ENCODE results near the gene SLC26A11. TPM values are rescaled to one million over a fixed set of nuclear protein-coding genes. Genes with fewer than 3 reads are reported as not detected.
"Not testable (repeated sequence)": the region's sequence is repeated elsewhere in the genome, so short reads cannot be mapped to it uniquely, and the experiment has no call there.

The SLC26A11 gene
- total RNA-seq, 4 donors from 2014 or later, result 14.1 to 38.9 (median 26.5) TPM

DNA sequence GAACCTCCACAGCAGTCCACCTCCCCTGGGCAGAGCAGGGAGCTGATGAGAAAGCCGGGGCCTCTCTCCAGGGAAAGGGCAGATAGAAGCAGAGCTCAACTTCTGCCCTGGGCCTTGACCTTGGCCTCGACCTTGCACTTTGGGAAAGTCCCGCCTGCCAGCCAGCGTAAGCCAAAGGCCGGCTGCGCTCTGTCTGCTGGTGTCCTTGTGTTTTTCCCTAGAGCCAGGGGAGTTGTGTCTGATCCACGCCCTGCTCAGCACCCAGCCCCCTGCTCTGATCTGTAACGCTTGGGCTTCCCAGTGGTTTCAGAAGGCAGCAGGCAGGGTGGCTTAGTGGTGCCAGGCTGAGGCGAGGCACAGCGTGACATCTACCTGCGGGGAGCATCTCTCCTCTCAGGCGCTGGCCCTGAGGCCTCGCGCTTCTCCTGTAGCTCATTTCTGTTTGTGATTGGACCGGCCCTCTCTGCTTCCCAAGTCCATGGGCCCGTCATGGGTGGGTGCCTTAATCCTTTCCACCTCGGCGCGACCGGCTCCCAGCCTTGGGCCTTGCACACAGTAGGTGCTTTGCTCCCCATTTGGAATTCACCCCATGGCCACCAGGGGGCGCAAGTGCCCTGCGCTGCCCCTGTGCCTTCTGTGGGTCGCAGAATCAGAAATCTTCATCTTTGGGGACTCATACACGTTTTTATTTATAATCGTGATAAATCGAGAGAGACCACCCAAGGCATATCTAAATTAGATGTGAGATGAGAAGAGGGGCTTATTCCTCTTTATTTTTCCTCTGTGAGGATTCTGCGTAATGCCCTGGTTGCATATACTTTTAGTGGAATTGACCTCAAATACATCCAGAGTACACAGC is 24.3 kb upstream of the SLC26A11 start:
- H3K4me3 ChIP-seq, result no peak overlapping the region
- H3K36me3 ChIP-seq, result peaks cover 4% of the 10 kb centered on the region
- no peaks in the 10 kb centered on the region for H3K27me3 ChIP-seq
- no peak for DNase-seq (ENCODE audit: low spot score in 2 of 2)
- 71% methylated on average over 19 of the region's 27 CpGs for WGBS
- TF ChIP-seq, protein P1, sequence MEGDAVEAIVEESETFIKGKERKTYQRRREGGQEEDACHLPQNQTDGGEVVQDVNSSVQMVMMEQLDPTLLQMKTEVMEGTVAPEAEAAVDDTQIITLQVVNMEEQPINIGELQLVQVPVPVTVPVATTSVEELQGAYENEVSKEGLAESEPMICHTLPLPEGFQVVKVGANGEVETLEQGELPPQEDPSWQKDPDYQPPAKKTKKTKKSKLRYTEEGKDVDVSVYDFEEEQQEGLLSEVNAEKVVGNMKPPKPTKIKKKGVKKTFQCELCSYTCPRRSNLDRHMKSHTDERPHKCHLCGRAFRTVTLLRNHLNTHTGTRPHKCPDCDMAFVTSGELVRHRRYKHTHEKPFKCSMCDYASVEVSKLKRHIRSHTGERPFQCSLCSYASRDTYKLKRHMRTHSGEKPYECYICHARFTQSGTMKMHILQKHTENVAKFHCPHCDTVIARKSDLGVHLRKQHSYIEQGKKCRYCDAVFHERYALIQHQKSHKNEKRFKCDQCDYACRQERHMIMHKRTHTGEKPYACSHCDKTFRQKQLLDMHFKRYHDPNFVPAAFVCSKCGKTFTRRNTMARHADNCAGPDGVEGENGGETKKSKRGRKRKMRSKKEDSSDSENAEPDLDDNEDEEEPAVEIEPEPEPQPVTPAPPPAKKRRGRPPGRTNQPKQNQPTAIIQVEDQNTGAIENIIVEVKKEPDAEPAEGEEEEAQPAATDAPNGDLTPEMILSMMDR (IDR thresholded peaks at IDR 0.05), result peak; percentile 60 to 69
- TF ChIP-seq EP300 (IDR thresholded peaks at IDR 0.05), result no peak
- peaks cover 23% of the 10 kb centered on the region for H3K4me1 ChIP-seq
- no peak overlapping the region for H3K27ac ChIP-seq
- no peaks in the 10 kb centered on the region for H3K9me3 ChIP-seq

DNA sequence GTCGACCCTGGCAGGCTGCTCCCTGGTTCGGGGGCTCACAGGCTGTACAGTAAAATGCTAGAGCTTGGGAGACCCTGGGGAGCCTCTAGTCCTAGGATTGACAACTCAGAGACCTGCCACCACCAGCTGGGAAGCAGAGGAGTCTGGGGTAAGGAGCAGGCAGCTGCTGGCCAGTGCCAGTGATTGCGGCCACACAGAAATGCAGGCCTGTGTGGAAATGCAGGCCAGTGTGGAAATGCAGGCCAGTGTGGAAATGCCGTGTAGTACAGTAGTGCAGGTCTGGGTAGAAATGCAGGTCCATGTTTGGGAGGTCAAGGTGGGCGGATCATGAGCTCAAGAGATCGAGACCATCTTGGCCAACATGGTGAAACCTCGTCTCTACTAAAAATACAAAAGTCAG is 23.6 kb upstream of the SLC26A11 start:
- 89% methylated on average over 7 of the region's 7 CpGs for WGBS
- no peak overlapping the region for H3K27ac ChIP-seq
- peaks cover 8% of the 10 kb centered on the region for H3K36me3 ChIP-seq
- no peak for DNase-seq (ENCODE audit: low spot score in 2 of 2)
- TF ChIP-seq EP300 (IDR thresholded peaks at IDR 0.05) (no peak), POLR2A (IDR thresholded peaks at IDR 0.05) (no peak), POLR2AphosphoS5 (IDR thresholded peaks at IDR 0.05) (no peak)
- TF ChIP-seq, protein P1 (IDR thresholded peaks at IDR 0.05), result no peak
- no peak overlapping the region for H3K4me3 ChIP-seq
- H3K27me3 ChIP-seq, result no peaks in the 10 kb centered on the region
- H3K9me3 ChIP-seq, result no peaks in the 10 kb centered on the region
- peaks cover 16% of the 10 kb centered on the region for H3K4me1 ChIP-seq

DNA sequence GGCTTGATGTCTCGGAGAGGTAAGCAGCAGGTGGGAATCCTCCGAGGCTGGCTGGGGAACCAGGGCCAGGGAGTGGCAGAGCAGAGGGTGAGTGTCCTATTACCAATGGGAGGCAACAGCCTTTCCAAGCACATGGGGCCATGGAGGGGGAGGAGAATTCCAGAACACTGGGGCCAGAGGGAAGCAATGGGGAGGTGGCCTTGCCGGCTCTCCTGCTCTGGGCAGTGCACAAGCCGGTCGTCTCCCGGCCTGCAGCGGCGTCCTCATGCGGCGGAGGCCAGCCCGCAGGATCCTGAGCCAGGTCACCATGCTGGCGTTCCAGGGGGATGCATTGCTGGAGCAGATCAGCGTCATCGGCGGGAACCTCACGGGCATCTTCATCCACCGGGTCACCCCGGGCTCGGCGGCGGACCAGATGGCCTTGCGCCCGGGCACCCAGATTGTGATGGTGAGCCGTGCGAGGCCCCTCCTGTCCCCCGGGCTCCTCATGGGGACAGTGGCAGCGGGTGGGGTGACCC is 22.0 kb upstream of the SLC26A11 start:
- Histone ChIP-seq H3K27ac (no peak overlapping the region), H3K36me3 (peaks cover 13% of the 10 kb centered on the region), H3K4me3 (no peak overlapping the region), H3K4me1 (peaks cover under 1% of the 10 kb centered on the region), H3K27me3 (no peaks in the 10 kb centered on the region), H3K9me3 (no peaks in the 10 kb centered on the region)
- DNase-seq (ENCODE audit: low spot score in 2 of 2), result no peak
- TF ChIP-seq POLR2A (IDR thresholded peaks at IDR 0.05) (no peak), POLR2AphosphoS5 (IDR thresholded peaks at IDR 0.05) (no peak), EP300 (IDR thresholded peaks at IDR 0.05) (no peak)
- TF ChIP-seq, protein P1 (IDR thresholded peaks at IDR 0.05), result no peak
- 66% methylated on average over 5 of the region's 27 CpGs for WGBS

DNA sequence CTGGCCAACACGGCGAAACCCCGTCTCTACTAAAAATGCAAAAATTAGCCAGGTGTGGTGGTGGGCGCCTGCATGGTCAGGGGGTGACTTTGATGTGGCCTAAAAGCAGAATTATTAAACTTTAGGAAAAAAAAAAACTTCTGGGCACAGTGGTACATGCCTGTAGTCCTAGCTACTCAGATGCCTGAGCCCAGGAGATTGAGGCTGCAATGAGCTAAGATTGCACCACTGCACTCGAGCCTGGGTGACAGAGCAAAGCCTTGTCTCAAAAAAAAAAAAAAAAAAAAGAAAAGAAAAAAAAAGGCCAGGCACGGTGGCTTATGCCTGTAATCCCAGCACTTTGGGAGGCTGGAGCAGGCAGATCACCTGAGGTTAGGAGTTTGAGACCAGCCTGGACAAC is 20.9 kb upstream of the SLC26A11 start:
- not testable (repeated sequence) for H3K27ac ChIP-seq; H3K4me3 ChIP-seq; H3K27me3 ChIP-seq; DNase-seq (ENCODE audit: low spot score in 2 of 2); H3K4me1 ChIP-seq; H3K9me3 ChIP-seq
- WGBS, result 75% methylated on average over 6 of the region's 6 CpGs
- peaks cover 23% of the 10 kb centered on the region for H3K36me3 ChIP-seq

DNA sequence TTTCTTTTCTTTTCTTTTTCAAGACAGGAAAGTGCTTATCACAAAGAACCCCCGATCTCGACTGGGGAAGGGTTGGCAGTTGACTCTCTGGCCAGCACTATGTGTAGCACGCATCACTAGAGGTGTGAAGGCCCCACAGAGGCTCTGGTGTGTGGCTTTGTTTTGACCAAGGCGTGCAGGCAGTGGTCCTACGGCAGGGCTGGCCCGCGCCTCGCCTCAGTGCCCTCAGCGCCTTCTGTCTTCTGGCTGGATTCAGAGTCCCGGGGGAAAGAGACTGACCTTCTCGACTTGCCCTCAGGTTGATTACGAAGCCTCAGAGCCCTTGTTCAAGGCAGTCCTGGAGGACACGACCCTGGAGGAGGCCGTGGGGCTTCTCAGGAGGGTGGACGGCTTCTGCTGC is 18.8 kb upstream of the SLC26A11 start:
- Histone ChIP-seq H3K27me3 (no peaks in the 10 kb centered on the region), H3K27ac (no peak overlapping the region), H3K9me3 (no peaks in the 10 kb centered on the region), H3K4me3 (no peak overlapping the region), H3K4me1 (no peaks in the 10 kb centered on the region), H3K36me3 (peaks cover 32% of the 10 kb centered on the region)
- no peak for TF ChIP-seq EP300 (IDR thresholded peaks at IDR 0.05)
- TF ChIP-seq, protein P1 (IDR thresholded peaks at IDR 0.05), result no peak
- TF ChIP-seq POLR2AphosphoS5 (IDR thresholded peaks at IDR 0.05), result no peak
- TF ChIP-seq POLR2A (IDR thresholded peaks at IDR 0.05), result no peak
- WGBS, result 85% methylated on average over 13 of the region's 15 CpGs
- DNase-seq (ENCODE audit: low spot score in 2 of 2), result no peak
